ENCODE results near the gene DTX1. TPM values are rescaled to one million over a fixed set of nuclear protein-coding genes. Genes with fewer than 3 reads are reported as not detected.

Gene DTX1
- polyA plus RNA-seq = 11.7 and 13.5 TPM in 2 replicates

GRCh38 chr12:113056631-113057488, at the start of gene DTX1:
TSS of gene DTX1 (plus strand) at chr12:113056730. CDS start at chr12:113058193, 1,463 bp downstream.

GRCh38 chr12:113135178-113136127, 78.9 kb downstream of the DTX1 start, which contains the start of gene RASAL1:
TSS of gene RASAL1 (minus strand) at chr12:113135761. CDS start at chr12:113135462, 299 bp downstream.

Other genes with a start within 250 kb of the DTX1 start
- gene OAS1, start 149.8 kb upstream of the DTX1 start, polyA plus RNA-seq = 0.58 TPM in 1 of 2 replicates, not detected in the other
- 1.5 and 2.3 TPM in 2 replicates for gene OAS3, start 118.3 kb upstream of the DTX1 start, polyA plus RNA-seq
- gene OAS2, start 78.2 kb upstream of the DTX1 start, polyA plus RNA-seq = 0.34 TPM in 1 of 2 replicates, not detected in the other
- gene RASAL1, start 79.0 kb downstream of the DTX1 start, polyA plus RNA-seq = 5.5 TPM in 1 of 2 replicates, not detected in the other
- not detected in 2 replicates for gene CFAP73, start 93.0 kb downstream of the DTX1 start, polyA plus RNA-seq
- gene DDX54, start 128.7 kb downstream of the DTX1 start, polyA plus RNA-seq = 5.3 and 6.1 TPM in 2 replicates
- 10.7 and 13.0 TPM in 2 replicates for gene RITA1, start 129.0 kb downstream of the DTX1 start, polyA plus RNA-seq
- gene TPCN1, start 164.7 kb downstream of the DTX1 start, polyA plus RNA-seq = 1.6 and 1.9 TPM in 2 replicates